DOHH2 (cell line): ENCODE results near the gene SMTNL1.

Experiments
- CTCF ChIP-seq: fragments of 200-600 bp; sonication (generic); IDR thresholded peaks from one replicate; pipeline ENCODE4 v1.5.1; 2014; ENCODE audit warnings: antibody characterized with exemption, mild to moderate bottlenecking, low read depth, low read length; ENCODE audit not compliant: poor library complexity, severe bottlenecking
- EZH2phosphoT487 ChIP-seq: fragments of 200-600 bp; sonication (generic); IDR thresholded peaks from 2 replicates; pipeline ENCODE4 v1.6.1; 2017; ENCODE audit warnings: borderline replicate concordance, mild to moderate bottlenecking, antibody characterized with exemption, low read length, moderate library complexity, mixed read lengths

- TF ChIP-seq CTCF (no peak), EZH2phosphoT487 (no peak)
Observed at GRCh38 chr11:57552479-57552878, 15.1 kb downstream of the SMTNL1 start.
